C4-2B (cell line): ENCODE measurements around the gene DNASE1L1.

Experiments
- ZFX ChIP-seq: fragments of 450-650 bp; IDR thresholded peaks from 2 replicates; pipeline ENCODE4 v1.6.1; 2017
- TF ChIP-seq, protein P1 (sequence below): fragments of 450-650 bp; conservative IDR thresholded peaks from 2 replicates; pipeline ENCODE4 v1.5.1; 2017; ENCODE audit warnings: mild to moderate bottlenecking

GRCh38 chrX:154433605-154434004, 24.6 kb upstream of the DNASE1L1 start:
- TF ChIP-seq, protein P1, sequence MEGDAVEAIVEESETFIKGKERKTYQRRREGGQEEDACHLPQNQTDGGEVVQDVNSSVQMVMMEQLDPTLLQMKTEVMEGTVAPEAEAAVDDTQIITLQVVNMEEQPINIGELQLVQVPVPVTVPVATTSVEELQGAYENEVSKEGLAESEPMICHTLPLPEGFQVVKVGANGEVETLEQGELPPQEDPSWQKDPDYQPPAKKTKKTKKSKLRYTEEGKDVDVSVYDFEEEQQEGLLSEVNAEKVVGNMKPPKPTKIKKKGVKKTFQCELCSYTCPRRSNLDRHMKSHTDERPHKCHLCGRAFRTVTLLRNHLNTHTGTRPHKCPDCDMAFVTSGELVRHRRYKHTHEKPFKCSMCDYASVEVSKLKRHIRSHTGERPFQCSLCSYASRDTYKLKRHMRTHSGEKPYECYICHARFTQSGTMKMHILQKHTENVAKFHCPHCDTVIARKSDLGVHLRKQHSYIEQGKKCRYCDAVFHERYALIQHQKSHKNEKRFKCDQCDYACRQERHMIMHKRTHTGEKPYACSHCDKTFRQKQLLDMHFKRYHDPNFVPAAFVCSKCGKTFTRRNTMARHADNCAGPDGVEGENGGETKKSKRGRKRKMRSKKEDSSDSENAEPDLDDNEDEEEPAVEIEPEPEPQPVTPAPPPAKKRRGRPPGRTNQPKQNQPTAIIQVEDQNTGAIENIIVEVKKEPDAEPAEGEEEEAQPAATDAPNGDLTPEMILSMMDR = no peak
- TF ChIP-seq ZFX = no peak
